C4-2B (cell line): ENCODE results near the gene TBRG1.

Source experiments
- CTCF ChIP-seq: fragments of 450-650 bp; conservative IDR thresholded peaks from 2 replicates; pipeline ENCODE4 v1.5.1; 2017; ENCODE audit warnings: mild to moderate bottlenecking
- ZFX ChIP-seq: fragments of 450-650 bp; IDR thresholded peaks from 2 replicates; pipeline ENCODE4 v1.6.1; 2017

- TF ChIP-seq CTCF (no peak), ZFX (no peak)
Observed at GRCh38 chr11:124682443-124682842, 59.8 kb downstream of the TBRG1 start.
